LNCaP clone FGC (cell line): ENCODE data around the gene ZNF638.

Source experiments
- DNase-seq: peaks from one replicate; pipeline ENCODE4 v3.0.0-alpha.2; 2011; ENCODE audit warnings: low read depth
- H3K4me3 ChIP-seq: 2 replicates; pipeline ENCODE4 v1.5.1; 2011; ENCODE audit warnings: mild to moderate bottlenecking, low read depth, low read length, control low read depth
- CTCF ChIP-seq: IDR thresholded peaks from 2 replicates; pipeline ENCODE4 v1.5.1; 2012; ENCODE audit warnings: mild to moderate bottlenecking; ENCODE audit not compliant: control insufficient read depth, insufficient read depth; ENCODE audit errors: extremely low read depth

ZNF638 gene

DNA sequence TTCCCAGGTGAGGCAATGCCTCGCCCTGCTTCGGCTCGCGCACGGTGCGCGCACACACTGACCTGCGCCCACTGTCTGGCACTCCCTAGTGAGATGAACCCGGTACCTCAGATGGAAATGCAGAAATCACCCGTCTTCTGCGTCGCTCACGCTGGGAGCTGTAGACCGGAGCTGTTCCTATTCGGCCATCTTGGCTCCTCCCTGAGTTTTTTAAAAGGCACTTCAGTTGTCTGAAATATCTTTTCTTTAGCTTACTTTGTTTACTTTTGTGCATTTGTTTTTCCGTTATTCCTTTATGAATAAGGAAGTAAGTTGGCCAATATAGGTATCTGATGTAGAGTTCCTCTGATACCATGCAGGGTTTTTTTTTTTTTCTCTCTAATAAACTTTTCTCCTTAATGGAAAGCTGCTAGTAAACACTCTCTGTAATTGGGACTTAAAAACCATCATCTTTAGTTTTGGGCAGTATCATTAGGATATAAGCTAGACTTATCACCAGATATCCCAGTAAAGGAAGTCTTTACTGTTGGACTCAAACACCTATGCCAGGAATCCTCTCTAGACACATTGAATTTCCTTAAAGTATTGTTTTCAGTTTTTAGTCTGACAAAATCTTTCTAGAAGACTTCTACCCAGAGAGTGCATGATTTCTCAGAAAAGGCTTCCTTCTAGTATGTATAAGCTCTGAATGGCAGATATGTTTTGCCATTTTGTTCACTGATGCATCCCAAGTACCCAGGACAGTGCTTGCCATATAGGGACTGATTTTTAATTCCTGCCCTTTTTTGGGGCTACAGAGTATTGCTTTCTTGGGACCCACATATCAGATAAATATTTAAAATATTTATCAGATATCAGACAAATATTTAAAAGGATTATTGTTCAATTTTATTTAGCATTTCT is 86.0 kb downstream of the ZNF638 start:
- no peak for DNase-seq
- no peak overlapping the region for H3K4me3 ChIP-seq
- TF ChIP-seq CTCF, result no peak

DNA sequence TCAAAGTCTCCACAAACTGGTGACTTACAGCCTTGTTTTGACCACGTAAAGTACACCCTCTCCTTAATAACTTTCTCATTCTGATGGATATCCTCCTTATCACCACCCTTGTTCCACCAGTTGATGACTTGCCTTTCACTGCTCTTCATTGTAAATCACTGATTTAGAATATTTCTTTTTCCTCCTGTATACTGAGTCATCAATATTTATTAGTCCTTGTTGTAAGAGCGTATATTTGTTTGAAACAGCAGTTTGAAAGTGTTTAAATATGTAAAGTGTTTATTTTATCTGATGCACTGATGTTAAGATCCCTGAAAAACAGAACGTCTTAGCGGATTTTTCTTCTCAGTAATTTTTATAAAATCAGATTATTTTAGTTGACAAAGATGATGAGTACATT is 87.6 kb downstream of the ZNF638 start:
- TF ChIP-seq CTCF, result no peak
- no peak for DNase-seq
- no peak overlapping the region for H3K4me3 ChIP-seq

- DNase-seq, result no peak
- no peak for TF ChIP-seq CTCF
- H3K4me3 ChIP-seq, result no peak overlapping the region
Measured at GRCh38 chr2:71419976-71420375, 88.4 kb downstream of the ZNF638 start.

DNA sequence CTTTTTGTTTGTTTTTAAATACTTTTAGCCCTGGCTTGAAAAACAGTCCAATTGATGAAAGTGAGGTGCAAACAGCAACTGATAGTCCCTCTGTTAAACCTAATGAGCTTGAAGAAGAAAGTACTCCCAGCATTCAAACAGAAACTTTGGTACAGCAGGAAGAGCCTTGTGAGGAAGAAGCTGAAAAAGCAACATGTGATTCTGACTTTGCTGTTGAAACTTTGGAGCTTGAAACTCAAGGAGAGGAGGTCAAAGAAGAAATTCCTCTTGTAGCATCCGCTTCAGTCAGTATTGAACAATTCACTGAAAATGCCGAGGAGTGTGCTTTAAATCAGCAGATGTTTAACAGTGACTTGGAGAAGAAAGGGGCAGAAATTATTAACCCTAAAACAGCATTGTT is 91.2 kb downstream of the ZNF638 start:
- DNase-seq, result no peak
- TF ChIP-seq CTCF, result no peak
- no peak overlapping the region for H3K4me3 ChIP-seq

DNA sequence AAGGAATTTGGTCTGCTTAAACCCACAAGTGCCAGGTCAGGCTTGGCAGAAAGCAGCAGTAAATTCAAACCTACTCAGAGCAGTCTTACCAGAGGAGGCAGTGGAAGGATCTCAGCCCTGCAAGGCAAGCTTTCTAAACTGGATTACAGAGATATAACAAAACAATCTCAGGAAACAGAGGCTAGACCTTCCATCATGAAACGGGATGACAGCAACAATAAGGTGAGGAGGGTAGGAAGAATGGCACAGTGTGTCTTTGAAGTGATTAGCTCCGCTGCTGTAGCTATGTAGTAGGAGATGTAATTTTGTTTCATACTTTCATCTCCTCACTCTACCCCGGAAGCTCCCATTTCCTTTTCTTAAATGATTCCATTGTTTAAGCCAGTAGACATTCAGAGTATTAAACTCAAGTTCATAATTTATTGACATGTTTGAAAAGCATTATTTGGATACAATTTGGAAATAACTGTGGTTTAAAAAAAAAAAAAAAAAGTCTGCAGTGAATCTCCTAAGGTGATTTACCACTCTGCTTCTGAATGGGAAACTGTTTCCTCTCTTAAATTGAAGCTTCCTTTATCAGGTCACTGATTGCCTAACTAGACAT is 92.3 kb downstream of the ZNF638 start:
- TF ChIP-seq CTCF, result no peak
- H3K4me3 ChIP-seq, result no peak overlapping the region
- DNase-seq, result no peak

DNA sequence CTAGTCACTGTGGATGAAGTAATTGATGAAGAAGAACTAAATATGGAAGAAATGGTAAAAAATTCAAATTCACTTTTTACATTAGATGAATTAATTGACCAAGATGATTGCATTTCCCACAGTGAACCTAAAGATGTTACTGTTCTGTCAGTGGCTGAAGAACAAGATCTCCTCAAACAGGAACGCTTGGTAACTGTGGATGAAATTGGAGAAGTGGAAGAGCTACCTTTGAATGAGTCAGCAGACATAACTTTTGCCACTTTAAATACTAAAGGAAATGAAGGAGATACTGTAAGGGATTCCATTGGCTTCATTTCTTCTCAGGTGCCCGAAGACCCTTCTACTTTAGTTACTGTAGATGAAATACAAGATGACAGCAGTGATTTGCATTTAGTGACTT is 95.1 kb downstream of the ZNF638 start:
- no peak for DNase-seq
- no peak for TF ChIP-seq CTCF
- no peak overlapping the region for H3K4me3 ChIP-seq
